T-helper 9 cell (primary cell): Measurements from ENCODE around the gene ASL.
"Not testable (repeated sequence)": the region's sequence is repeated elsewhere in the genome, so short reads cannot be mapped to it uniquely, and the experiment has no call there.

Experiments used
- DNase-seq: peaks from one replicate; pipeline ENCODE4 v3.0.0-alpha.2; 2020
- total RNA-seq, 2 donors: gene quantifications; one replicate each; lab custom pipeline; 2026; lab: John Stamatoyannopoulos, UW

The ASL gene
- total RNA-seq: 12.8 to 13.2 reads per million in 2 donors

DNA sequence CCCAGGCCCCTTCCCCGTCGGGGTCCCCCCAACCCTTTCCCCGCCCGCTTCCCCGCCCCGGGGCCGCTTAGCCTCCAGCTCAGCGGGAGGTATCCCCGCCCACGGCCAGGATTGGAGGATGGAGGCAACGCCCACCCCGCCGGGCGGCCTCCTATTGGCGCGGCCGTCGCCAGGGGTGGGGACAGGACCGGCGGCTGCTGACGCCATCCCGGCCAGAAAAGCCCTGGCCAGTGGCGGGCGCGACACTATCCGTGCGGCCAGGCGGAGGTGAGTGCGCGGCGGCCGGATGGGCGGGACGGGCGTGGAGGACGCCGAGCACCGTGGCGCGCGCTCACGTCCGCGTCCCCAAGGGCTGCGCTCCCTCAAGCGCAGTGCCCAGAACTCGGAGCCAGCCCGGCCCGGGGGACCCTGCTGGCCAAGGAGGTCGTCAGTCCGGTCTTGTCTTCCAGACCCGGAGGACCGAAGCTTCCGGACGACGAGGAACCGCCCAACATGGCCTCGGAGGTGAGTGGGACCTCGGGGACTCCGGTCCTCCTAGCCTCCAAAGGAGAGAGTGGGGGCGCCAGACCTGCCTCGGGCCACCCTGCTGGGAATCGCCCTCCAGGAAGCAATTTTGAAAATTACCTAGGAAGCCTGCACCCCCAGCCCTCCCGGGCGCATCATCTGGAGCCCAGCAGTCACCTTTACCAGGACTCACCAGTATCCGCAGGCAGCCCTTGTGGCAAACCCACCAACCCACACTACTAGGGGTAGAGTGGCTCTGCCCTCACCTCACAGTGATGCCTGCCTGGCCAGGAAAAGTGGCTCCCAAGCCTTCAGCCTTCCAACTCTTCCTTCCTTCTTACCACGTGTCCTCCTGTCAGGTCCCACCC lies at the start of gene ASL:
ASL (plus strand) TSS at position 230 of the 872 bp plus-strand sequence; CDS start at position 493, 263 bp downstream.
- peak; percentile 79 for DNase-seq

DNA sequence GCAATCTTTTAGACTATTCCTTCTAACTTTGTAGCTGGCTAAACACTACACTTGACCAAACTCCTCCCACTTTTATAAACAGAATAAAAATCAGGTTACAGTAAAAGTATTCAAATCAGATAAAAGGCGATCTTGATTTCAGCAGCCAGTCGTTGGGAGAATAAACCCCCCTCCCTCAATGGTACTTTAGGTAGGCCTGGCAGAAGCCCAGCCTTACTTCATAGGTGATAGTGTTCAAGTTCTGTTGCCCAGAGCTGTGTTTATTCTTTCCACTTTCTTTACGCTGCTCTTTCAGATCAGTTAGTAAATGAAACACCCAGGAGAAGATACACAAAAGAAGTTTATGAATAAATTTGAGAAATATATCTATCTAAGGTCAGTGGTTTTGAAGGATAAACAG lies 47.3 kb upstream of the ASL start:
- DNase-seq: not testable (repeated sequence)

DNA sequence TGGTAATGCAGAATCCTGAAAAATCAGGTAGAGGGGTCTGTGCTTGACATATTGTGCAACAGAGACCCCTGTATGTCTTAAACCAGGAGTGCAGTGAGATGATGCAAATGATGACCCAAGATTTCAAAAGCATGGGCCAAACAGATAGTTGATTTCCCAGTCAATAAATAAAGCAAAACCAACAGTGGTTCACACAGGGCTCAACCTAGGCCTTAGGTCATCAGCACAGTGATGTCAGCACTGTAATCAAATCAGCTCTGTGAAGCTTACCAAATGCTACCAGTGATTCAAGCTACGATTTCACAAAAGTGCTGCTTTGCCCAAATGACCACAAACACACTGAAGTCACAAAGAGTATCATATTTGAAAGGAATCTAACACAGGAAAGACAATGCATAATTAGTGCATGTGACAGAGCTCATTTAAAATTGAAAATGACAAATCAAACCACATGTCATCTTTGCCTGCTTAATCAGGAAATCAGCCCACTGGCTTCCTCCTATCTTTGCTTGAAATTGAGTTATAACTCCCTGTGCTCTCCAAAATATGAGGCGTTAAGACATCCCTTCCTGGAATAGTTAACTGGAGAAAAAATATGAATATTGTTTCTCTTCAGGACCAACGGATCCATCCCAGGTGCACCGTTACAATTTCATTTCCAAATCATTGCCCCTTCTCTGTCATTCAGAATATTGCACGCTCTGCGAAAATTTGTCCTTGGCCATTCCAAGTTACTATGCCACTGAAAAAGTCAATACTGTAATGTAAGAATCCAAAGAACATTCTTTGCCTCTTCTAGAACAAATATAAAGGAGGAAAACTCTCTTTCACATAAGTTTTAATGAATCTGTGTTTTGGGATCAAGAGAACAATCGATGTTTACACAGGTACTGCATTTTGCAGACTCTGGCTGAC lies 41.9 kb upstream of the ASL start:
- DNase-seq: no peak

DNA sequence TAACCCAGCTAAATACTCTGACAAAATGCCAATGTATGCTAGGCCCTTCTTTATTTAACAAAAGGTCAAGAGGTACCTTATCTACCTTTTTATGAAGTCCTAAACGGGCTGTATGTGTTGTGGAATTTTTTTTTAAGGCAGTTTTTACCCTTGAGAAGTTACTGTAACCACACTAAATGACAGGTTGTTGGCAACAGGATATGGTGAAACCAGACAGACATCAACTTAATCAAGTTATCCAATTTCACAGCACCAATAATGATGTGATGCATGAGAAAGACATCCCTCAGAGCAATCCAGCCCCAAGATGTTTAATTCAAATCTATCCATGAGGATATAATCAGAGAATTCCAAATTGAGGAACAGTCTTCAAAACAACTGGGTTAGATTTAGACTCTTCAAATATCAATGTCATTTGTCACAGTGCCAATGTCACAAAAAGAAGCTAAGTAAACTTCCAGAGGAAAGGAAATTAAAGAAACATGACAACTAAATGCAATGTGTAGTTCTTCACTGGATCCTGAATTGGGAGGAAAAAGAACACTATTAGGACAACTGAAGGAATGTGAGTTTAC lies 41.1 kb upstream of the ASL start:
- DNase-seq: not testable (repeated sequence)

DNA sequence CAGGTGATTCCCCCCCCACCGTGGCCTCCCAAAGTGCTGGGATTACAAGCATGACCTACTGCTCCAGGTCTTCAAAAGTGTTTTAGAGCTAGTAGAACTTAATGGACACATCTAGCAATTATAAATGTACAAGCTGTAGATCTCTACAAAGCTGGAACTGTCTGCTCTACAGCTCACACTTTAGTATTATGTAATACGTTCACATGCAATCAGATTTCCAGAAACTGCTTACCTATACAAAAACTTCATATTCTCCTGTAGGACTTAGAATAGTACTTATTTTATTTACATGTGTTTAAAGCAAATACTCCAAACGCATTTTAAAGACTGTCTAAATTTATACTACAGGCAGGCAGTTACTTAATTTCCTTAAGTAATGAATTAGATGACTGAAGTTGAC lies 39.2 kb upstream of the ASL start:
- no peak for DNase-seq

DNA sequence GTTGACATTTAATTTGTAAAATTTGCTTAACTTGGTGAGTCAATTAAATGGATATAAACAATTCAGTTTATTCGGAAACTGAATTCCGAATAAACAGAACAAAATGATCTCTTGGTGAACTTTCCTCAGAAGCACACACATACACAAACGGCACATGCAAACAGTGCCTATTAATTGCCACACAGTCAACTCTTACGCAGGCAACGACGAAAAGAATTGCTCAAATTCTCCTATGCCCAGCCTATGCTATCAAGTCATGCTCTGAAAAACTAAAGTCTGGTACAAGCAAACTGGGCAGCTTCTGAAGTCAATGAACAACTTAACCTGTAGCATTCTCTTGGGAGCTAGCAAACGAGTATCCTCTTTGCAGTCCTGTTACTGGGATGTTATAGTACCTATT lies 38.8 kb upstream of the ASL start:
- DNase-seq: no peak

DNA sequence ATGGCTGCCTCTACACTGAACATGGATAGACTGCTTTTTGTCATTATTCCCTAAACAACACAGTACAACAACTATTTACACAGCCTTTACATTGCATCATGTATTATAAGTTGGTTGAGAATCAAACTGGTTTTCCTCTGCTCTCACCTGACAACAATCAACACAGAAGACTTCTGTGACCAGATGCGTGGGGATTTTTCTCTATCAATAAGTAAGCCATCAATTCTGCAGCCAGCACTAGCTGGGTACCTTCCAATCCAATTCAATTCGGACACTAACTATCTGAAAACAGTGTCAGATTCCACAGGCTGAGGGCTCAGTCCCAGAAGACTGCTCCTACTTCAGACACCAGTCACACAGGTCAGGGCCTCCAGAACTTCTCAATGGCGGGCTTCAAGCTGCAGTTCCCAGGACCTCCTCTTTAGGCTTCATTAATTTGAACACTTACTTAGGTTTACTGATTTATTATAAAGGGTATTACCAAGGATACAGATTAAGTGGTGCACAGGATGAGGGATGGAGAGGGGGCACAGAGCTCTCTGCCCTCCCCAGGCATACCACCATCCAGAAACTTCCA lies 36.4 kb upstream of the ASL start:
- no peak for DNase-seq

DNA sequence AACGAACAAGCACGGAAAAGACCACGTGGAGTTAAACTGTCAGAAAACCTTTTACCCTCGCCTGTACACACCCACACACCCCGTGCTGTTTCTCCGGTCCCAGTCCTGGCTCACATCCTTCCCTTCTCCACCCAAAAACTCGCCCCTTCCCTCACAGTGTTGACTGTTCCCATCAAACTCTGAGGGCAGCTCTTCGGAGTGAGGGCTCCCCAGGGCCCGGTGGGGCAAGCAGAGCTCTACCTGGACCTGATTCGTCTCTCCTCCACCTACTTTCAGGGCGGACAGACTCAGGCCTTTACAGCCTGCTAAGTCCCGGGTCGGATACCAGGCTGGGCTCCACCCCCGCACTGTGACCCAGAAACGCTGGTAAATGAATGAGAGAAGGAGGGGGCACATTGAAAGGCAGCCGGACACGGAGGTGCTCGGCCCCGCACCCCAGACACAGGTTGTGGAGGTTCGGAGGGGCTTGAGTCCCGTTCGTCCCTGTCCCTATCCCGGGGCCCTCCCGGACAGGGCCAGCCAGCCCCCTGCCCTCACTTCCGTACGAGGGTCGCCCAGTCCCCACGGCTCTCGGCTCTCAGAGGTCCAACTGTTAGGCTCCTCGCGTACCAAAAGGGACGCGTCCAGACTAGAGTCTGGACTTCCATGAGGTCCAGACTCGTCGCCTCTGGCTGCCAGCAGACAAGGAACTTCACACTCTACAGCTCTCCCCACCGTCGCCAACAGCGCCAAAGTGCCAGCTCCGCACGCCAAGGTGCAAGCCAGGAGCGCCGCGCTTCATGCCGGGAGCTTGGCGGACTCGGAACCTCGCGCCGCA lies 31.7 kb upstream of the ASL start:
- peak; percentile 8 for DNase-seq

DNA sequence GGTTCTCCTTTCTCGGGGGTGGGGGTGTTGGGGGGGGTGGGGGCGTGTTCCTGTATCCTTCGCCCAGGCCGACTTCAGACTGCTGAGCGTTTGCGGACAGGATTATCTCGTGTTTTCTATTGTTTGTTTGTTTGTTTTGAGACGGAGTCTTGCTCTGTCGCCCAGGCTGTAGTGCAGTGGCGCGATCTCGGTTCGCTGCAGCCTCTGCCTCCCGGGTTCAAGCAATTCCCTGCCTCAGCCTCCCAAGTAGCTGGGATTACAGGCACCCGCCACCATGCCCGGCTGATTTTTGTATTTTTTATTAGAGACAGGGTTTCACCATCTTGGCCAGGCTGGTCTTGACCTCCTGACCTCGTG lies 31.1 kb upstream of the ASL start:
- not testable (repeated sequence) for DNase-seq

DNA sequence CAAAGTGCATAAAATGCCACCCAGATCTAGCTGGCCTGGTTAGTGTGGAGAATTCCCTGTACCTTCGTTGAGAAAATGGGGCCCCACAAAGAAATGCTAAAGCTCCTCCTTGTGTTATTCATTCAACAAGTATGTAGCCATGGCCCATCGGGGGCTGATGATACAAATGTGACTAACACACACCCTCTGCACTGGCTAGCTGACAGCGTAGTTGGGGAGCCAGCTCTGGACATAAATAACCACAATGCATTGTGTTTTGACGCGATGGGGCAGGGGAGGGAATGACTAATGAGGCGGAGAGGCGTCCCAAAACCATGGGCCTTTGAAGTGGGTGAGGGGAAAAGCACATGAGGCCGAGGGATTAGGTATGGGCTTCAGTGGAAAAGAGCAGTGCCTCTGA lies 28.2 kb upstream of the ASL start:
- no peak for DNase-seq

DNA sequence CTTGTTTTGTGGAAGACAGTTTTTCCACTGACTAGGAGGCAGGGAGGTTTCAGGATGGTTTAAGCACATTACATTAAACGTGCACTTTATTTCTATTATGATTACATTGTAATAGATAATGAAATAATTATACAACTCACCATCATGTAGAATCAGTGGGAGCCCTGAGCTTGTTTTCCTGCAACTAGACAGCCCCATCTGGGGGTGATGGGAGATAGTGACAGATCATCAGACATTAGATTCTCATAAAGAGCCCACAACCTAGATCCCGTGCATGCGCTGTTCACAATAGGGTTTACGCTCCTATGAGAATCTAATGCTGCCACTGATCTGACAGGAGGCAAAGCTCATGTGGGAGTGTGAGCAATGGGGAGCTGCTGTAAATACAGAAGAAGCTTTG lies 25.7 kb upstream of the ASL start:
- DNase-seq: not testable (repeated sequence)

DNA sequence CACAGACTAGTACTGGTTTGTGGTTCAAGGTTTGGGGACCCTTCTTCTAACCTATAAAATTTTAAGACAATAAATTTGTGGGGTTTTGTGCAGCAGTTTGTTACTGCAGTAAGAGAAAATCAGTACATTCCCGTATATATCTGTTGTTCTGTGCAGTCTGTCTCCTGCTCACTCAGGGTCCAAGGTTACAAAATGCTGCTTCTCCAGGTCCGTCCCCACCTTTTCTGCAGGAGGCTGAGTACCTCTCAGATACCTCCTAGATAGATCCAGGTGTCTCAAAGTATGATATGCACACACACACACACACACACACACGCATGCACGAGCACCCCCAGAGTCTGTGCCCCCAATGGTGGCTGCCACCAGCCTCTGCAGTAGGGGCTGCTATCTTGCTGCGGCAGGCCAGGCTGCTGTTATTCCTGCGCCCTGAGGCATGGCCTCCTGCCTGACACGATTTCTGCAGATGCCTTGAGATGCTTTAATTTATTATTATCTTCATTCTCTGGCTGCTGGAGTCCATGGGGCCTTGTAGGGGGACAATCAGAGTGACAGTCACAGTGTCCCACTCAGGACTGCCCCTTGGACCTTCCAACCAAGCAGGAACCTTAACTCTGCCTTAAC lies 25.2 kb upstream of the ASL start:
- DNase-seq: no peak

DNA sequence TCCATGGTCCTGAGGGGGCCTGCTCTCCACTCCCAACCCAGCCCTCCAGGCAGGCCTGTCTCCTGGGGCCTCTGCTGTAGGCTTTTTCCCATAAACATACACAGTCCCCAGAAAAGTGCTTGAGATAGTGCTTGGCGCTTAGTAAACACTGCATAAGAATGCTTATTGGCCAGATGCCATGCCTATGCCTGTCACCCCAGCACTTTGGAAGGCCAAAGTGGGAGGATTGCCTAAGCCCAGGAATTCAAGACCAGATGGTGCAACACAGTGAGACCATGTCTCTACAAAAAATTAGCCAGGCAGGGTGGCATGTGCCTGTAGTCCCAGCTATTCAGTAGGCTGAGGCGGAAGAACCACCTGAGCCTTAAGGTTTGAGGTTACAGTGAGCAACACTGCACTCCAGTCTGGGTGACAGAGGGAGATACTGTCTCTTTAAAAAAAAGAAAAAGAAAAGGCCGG lies 24.6 kb upstream of the ASL start:
- DNase-seq: no peak

DNA sequence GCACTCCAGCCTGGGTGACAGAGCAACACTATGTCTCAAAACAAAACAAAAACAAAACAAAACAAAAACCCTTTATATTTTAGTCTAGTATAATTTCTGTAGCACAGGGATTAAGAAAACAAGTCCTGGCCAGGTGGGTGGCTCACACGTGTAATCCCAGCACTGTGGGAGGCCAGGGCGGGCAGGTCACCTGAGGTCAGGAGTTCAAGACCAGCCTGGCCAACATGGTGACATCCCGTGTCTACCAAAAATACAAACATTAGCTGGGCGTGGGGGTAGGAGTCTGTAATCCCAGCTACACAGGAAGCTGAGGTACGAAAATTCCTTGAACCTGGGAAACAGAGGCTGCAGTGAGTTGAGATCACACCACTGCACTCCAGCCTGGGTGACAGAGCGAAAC lies 23.2 kb upstream of the ASL start:
- no peak for DNase-seq

DNA sequence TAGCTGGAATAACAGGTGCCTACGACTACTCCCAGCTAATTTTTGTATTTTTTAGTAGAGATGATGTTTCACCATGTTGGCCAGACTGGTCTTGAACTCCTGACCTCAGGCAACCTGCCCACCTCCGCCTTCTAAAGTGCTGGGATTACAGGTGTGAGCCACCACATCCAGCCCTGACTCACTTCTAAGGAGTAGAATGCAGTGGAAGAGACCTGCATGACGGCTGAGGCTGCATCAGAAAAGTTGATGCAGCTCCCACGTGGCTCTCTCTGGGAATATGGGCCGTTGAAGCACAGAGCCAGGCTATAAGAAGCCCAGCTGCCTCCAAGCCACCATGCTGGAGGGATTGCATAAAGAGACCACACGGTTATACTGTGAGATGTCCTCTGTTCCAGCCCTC lies 21.6 kb upstream of the ASL start:
- no peak for DNase-seq

DNA sequence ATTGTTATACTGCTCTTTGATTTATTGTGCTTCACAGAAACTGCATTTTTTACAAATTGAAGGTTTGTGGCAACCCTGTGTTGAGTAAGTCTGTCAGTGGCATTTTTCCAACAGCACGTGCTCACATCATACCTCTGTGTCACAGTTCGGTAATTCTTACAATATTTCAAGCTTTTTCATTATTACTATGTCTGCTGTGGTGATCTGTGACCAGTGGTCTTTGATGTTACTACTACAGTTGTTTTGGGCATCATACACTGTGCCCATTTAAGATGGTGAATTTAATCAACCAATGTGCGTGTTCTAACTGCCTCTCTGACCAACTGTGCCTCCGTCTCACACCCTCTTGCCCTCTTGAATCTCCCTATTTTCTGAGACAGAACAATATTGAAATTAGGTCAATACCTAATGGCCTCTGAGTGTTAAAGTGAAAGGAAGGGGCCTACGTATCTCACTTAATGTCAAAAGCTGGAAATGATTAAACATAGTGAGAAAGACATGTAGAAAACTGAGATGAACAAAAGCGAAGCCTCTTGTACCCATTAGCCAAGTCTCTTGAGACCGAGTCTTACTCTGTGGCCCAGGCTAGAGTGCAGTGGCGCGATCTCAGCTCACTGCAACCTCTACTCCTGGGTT lies 20.2 kb upstream of the ASL start:
- no peak for DNase-seq

DNA sequence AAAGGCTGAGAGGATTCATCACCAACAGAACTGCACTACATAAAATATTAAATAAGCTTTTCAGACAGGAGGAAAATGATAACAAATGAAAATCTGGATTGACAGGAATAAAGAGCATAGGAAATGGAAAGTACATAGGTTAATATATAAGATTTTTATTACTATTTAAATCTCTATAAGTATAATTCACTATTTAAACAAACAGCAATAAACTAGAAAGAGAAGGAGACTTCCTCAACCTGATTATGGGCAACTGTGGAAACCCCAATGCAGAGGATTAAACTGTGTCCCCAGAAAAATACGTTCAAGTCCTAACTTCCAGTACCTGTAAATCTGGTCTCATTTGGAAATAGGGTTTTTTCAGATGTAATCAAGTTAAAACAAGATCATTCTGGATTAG lies 14.8 kb upstream of the ASL start:
- DNase-seq: no peak

DNA sequence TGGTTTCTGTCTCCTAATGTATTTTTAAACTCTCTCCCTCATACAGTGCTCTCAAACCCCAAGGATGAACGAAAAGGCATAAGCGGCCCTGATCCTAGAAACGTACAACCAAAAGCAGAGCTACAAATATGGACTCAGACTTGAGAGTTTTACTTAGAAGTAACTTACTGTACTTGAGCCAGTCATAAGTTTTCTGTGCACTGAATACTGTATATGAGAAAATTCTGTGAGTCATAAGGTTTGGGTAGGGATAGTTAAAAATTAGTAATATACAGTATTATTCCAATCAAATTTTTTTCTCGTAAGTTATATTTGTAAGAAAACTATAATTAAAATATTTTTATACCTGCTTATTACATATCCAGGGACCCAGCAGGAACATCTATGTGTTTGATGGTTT lies 5.9 kb upstream of the ASL start:
- no peak for DNase-seq

DNA sequence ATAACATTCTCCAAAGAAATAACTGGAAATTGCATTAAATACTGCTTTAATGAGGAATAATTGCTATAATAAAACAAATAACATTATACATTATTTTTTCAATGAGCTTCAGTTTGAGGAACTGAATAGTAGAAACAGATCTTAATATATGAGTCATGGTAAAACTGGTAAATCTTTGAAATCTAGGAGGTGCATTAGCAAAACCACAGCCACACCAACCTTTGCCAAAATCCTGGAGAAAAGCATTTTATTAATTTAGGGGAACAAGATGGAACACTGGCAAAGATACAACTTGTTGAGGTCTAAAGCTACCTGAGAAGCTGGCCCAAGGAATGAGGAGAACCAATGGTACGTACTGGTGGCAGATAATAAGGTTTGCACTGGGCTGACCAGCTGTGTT lies 5.4 kb upstream of the ASL start:
- DNase-seq: no peak

DNA sequence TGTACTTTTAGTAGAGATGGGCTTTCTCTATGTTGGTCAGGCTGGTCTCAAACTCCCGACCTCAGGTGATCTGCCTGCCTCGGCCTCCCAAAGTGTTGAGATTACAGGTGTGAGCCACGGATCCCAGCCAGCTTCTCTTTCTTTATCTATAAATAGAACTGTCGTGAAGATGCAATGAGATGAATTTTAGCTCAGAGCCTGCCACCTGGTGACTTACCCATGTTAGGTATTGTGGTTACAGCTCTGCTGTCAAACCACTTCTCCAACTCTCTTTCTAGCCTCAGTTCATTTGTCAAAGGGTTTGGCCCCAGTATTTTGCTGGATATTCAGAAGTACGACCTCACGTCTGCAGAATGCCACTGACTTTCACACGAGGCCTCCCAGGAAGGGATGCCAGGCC lies 3.4 kb upstream of the ASL start:
- DNase-seq: not testable (repeated sequence)
